GM12878 (cell line): ENCODE measurements around the gene ZBTB32.

ENCODE experiments used
- ATF3 ChIP-seq: IDR thresholded peaks from 2 replicates; pipeline ENCODE4 v1.6.1; 2011; ENCODE audit warnings: low read depth, mild to moderate bottlenecking, low read length, moderate library complexity, borderline replicate concordance; ENCODE audit errors: extremely low read depth
- CTCF ChIP-seq, 3 experiments: IDR thresholded peaks in 2 of 3; conservative IDR thresholded peaks in 1 of 3; 2 replicates each; pipeline ENCODE4 v1.5.1; 2011; ENCODE audit warnings: low read depth in 3 of 3, low read length in 3 of 3, mild to moderate bottlenecking in 3 of 3, control low read depth in 2 of 3, moderate library complexity in 2 of 3, inconsistent platforms in 1 of 3, mixed read lengths in 1 of 3; ENCODE audit not compliant: control insufficient read depth in 2 of 3, insufficient read depth in 1 of 3; ENCODE audit errors: extremely low read depth in 1 of 3
- EZH2 ChIP-seq: IDR thresholded peaks from 2 replicates; pipeline ENCODE4 v1.6.1; 2012; ENCODE audit warnings: low read depth, mild to moderate bottlenecking, control low read depth, inconsistent platforms, low read length, borderline replicate concordance; ENCODE audit not compliant: control insufficient read depth
- MLLT1 ChIP-seq: fragments of 450-650 bp; IDR thresholded peaks from 2 replicates; pipeline ENCODE4 v1.6.1; 2016; ENCODE audit warnings: mild to moderate bottlenecking
- NFYB ChIP-seq: IDR thresholded peaks from 2 replicates; pipeline ENCODE4 v1.6.1; 2011; ENCODE audit warnings: low read depth, mild to moderate bottlenecking, low read length, improper control_type of control experiment, moderate library complexity; ENCODE audit not compliant: insufficient read depth
- PKNOX1 ChIP-seq: fragments of 450-650 bp; IDR thresholded peaks from 2 replicates; pipeline ENCODE4 v1.6.1; 2016; ENCODE audit warnings: mild to moderate bottlenecking
- PML ChIP-seq: IDR thresholded peaks from 2 replicates; pipeline ENCODE4 v1.6.1; 2012; ENCODE audit warnings: low read length, inconsistent platforms
- POLR2AphosphoS5 ChIP-seq: IDR thresholded peaks from 2 replicates; pipeline ENCODE4 v1.6.1; 2011; ENCODE audit warnings: mild to moderate bottlenecking, low read length, inconsistent platforms
- SMAD1 ChIP-seq: fragments of 450-650 bp; IDR thresholded peaks from 2 replicates; pipeline ENCODE4 v1.6.1; 2018; ENCODE audit warnings: mild to moderate bottlenecking, low read depth; ENCODE audit not compliant: partially characterized antibody
- TBL1XR1 ChIP-seq: IDR thresholded peaks from 2 replicates; pipeline ENCODE4 v1.6.1; 2012; ENCODE audit warnings: low read depth, low read length, improper control_type of control experiment
- USF2 ChIP-seq: IDR thresholded peaks from 2 replicates; pipeline ENCODE4 v1.6.1; 2011; ENCODE audit warnings: low read depth, low read length, improper control_type of control experiment, borderline replicate concordance
- TF ChIP-seq, protein P1 (sequence below): fragments of 450-650 bp; IDR thresholded peaks from 2 replicates; pipeline ENCODE4 v1.6.1; 2017; ENCODE audit warnings: mild to moderate bottlenecking, low read depth, inconsistent platforms; ENCODE audit not compliant: poor library complexity, severe bottlenecking
- TF ChIP-seq, protein P2 (sequence below): IDR thresholded peaks from 2 replicates; pipeline ENCODE4 v1.6.1; 2011; ENCODE audit warnings: mild to moderate bottlenecking, low read depth, low read length, moderate library complexity; ENCODE audit not compliant: insufficient replicate concordance

GRCh38 chr19:35752746-35753350 is 48.5 kb downstream of the ZBTB32 start:
- TF ChIP-seq EZH2 = no peak
- TF ChIP-seq POLR2AphosphoS5 = no peak
- TF ChIP-seq PML = no peak
- TF ChIP-seq NFYB = no peak
- TF ChIP-seq CTCF (IDR thresholded peaks at IDR 0.05 in 2 of 3, conservative IDR thresholded peaks at IDR 0.05 in 1 of 3; ENCODE audit: control insufficient read depth in 2 of 3, extremely low read depth in 1 of 3, insufficient read depth in 1 of 3, low read depth in 3 of 3, low read length in 3 of 3) = no peak
- TF ChIP-seq USF2 = no peak
- no peak for TF ChIP-seq MLLT1
- TF ChIP-seq SMAD1 = no peak
- TF ChIP-seq ATF3 = no peak
- TF ChIP-seq, protein P1, sequence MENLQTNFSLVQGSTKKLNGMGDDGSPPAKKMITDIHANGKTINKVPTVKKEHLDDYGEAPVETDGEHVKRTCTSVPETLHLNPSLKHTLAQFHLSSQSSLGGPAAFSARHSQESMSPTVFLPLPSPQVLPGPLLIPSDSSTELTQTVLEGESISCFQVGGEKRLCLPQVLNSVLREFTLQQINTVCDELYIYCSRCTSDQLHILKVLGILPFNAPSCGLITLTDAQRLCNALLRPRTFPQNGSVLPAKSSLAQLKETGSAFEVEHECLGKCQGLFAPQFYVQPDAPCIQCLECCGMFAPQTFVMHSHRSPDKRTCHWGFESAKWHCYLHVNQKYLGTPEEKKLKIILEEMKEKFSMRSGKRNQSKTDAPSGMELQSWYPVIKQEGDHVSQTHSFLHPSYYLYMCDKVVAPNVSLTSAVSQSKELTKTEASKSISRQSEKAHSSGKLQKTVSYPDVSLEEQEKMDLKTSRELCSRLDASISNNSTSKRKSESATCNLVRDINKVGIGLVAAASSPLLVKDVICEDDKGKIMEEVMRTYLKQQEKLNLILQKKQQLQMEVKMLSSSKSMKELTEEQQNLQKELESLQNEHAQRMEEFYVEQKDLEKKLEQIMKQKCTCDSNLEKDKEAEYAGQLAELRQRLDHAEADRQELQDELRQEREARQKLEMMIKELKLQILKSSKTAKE = no peak
- TF ChIP-seq, protein P2, sequence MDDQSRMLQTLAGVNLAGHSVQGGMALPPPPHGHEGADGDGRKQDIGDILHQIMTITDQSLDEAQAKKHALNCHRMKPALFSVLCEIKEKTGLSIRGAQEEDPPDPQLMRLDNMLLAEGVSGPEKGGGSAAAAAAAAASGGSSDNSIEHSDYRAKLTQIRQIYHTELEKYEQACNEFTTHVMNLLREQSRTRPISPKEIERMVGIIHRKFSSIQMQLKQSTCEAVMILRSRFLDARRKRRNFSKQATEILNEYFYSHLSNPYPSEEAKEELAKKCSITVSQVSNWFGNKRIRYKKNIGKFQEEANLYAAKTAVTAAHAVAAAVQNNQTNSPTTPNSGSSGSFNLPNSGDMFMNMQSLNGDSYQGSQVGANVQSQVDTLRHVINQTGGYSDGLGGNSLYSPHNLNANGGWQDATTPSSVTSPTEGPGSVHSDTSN = no peak
- no peak for TF ChIP-seq PKNOX1
- no peak for TF ChIP-seq TBL1XR1
